ENCODE measurements around the gene IFITM2.
"Not testable (repeated sequence)": the region's sequence is repeated elsewhere in the genome, so short reads cannot be mapped to it uniquely, and the experiment has no call there.

IFITM2 gene

GRCh38 chr11:306645-307371 lies 808 bp upstream of the IFITM2 start:
- in situ Hi-C loops (cut with HindIII; ENCODE audit: low sequenced_read_pairs) = no loop called here
- DNase-seq (ENCODE audit: low read depth) = no peak
- no peak for TF ChIP-seq CTCF (IDR thresholded peaks at IDR 0.05; ENCODE audit: low read depth, low read length, missing control alignments)
- no peak overlapping the region for H3K4me3 ChIP-seq (ENCODE audit: low read depth, low read length)

GRCh38 chr11:308740-309665 lies 1.4 kb downstream of the IFITM2 start:
- DNase-seq (ENCODE audit: low read depth); in situ Hi-C loops (cut with HindIII; ENCODE audit: low sequenced_read_pairs): not testable (repeated sequence)
- peak overlapping the region; percentile 54 for H3K4me3 ChIP-seq (ENCODE audit: low read depth, low read length)

- in situ Hi-C loops (cut with HindIII; ENCODE audit: low sequenced_read_pairs); DNase-seq (ENCODE audit: low read depth): not testable (repeated sequence)
- peak overlapping the region; percentile 54 for H3K4me3 ChIP-seq (ENCODE audit: low read depth, low read length)
Observed at GRCh38 chr11:309979-310572, 2.5 kb downstream of the IFITM2 start.

GRCh38 chr11:311013-311748 lies 3.6 kb downstream of the IFITM2 start:
- peak overlapping the region; percentile 26 for H3K4me3 ChIP-seq (ENCODE audit: low read depth, low read length)
- DNase-seq (ENCODE audit: low read depth); in situ Hi-C loops (cut with HindIII; ENCODE audit: low sequenced_read_pairs): not testable (repeated sequence)

GRCh38 chr11:312092-312816 lies 4.6 kb downstream of the IFITM2 start:
- H3K4me3 ChIP-seq (ENCODE audit: low read depth, low read length) = no peak overlapping the region
- in situ Hi-C loops (cut with HindIII; ENCODE audit: low sequenced_read_pairs) = no loop called here
- TF ChIP-seq CTCF (IDR thresholded peaks at IDR 0.05; ENCODE audit: low read depth, low read length, missing control alignments) = no peak
- no peak for DNase-seq (ENCODE audit: low read depth)

GRCh38 chr11:313304-313786 lies 5.7 kb downstream of the IFITM2 start:
- peak overlapping the region; percentile 61 for H3K4me3 ChIP-seq (ENCODE audit: low read depth, low read length)
- in situ Hi-C loops (cut with HindIII; ENCODE audit: low sequenced_read_pairs) = no loop called here
- TF ChIP-seq CTCF (IDR thresholded peaks at IDR 0.05; ENCODE audit: low read depth, low read length, missing control alignments) = no peak
- no peak for DNase-seq (ENCODE audit: low read depth)

- no peak for TF ChIP-seq CTCF (IDR thresholded peaks at IDR 0.05; ENCODE audit: low read depth, low read length, missing control alignments)
- DNase-seq (ENCODE audit: low read depth) = peak; percentile 75
- in situ Hi-C loops (cut with HindIII; ENCODE audit: low sequenced_read_pairs) = no loop called here
- H3K4me3 ChIP-seq (ENCODE audit: low read depth, low read length) = peak within 1 kb of the TSS; percentile 61
Observed at GRCh38 chr11:313787-314553, 6.4 kb downstream of the IFITM2 start, which contains the start of gene IFITM1. IFITM1 (plus strand) TSS chr11:314040; CDS start chr11:314171, 131 bp downstream.

- in situ Hi-C loops (cut with HindIII; ENCODE audit: low sequenced_read_pairs); DNase-seq (ENCODE audit: low read depth): not testable (repeated sequence)
- H3K4me3 ChIP-seq (ENCODE audit: low read depth, low read length) = peak overlapping the region; percentile 61
Observed at GRCh38 chr11:314554-314875, 6.9 kb downstream of the IFITM2 start.
